NCI-H1092 (cell line): ENCODE measurements around the gene CPXM2.

Source experiments
- DNase-seq: peaks from one replicate; lab custom pipeline; 2025; lab: John Stamatoyannopoulos, UW

CPXM2 gene

DNA sequence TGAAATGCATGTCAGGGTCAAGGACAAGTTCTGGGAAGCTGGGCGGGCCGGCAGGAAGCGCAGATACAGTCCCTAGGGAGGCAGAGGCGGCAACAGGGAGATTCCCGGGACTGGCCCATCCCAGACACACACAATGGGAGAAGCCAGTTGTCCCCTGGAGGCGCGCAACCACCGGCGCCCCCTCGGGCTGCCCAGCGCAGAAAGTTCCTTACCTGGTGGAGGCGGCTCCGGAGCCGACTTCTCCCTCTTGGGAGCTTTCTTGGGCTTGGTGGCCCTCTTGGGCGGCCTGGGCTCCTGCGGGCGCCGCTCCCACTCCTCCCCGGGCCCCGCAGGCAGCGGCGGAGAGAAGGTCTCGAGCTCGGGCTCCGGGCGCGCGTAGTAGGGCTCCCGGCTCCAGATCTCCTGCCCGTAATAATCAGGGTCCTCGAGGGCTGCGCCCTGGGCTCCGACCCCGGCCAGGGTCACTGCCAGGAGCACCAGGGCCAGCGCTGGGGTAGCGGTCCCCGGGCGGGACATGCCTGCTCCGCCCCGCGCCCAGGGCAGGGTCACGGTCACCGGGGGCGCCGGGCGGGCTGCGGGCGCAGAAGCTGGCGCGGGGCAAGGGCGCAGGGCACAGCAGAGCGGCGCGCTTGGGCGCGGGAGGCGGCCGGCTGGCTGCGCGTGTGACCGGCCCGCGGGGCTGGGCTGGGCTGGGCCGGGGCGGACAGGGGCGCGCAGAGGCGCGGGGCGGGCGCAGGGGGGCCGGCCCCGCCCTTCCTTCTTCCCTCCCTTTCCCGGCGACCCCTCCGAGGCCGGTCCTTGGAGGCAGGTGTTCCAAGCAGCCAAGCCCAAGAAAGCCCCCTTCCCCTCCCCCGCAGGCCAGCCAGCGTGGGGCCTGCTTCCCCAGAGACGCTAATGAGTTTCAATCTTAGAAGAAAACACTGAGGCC is at the start of gene CPXM2:
Gene CPXM2 (minus strand): TSS at position 664 of the 928 bp plus-strand sequence. CDS start 148 bp downstream, at position 516.
- no peak for DNase-seq

DNA sequence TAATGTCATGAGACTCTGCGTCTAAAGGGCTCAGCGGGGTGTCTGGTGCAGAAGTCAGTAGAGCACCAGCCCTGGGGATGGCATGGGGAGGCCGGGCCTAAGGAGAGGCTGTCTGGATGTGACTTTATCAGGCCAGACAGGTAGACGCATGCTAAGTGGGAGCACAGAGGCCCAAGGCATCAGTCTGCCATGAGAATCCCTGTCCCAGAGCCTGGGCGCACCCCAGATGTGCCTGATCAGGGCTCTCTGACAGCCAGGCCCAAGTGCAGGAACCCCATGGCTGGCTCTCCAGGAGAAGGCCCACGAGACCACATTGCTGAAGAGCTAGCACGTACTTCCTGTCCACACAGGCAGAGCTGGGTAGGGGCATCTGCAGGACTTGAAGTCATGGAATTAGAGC is 48.0 kb upstream of the CPXM2 start:
- DNase-seq = no peak

DNA sequence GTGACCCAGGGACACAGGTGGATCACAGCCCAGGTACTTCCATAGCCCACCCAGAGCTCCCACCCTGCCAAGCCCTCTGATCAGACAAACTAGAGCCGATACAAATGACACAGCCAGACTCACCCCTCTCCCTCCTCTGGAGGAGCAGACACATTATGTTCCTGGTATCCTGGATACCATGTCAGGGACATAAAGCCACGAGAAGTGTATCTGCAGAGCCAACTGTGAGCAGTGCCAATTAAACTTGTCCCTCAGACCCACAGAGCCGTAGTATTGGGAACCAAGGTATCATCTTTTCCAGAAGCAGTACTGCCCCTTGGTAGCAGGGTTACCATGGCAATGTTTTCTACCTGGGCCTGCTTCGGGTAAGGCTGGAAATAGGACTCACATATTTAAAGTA is 47.3 kb upstream of the CPXM2 start:
- DNase-seq = peak; percentile 22

DNA sequence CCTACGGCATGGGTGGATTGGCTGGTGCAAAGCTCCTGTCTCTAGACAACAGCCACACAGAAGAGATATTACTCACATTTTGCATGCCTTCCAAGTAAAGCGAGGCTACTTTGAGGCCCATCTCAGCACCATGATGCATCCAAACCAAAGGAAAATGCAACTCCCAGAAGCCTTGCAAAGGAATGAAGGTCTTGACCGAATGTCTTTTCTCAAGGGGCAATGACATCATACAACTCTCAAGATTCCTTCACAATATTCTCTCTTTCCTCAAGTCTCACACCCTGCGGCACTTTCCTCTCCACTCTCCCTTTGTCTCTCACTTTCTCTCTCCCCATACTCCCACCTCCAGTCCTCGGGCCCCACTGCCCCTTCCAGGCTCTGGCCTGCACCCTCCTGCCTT is 44.8 kb upstream of the CPXM2 start:
- no peak for DNase-seq

DNA sequence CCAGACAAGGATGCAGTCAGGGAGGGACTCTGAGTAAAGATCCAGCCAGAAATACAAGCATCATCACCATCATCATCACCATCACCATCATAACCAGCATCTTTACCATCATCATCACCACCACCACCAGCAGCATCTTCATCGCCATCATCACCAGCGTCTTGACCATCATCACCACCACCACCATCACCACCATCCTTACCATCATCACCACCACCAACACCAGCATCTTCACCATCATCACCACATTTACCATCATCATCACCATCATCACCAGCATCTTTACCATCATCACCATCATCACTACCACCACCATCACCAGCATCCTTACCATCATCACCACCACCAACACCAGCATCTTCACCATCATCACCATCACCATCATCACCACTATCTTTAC is 44.1 kb upstream of the CPXM2 start:
- DNase-seq = no peak

DNA sequence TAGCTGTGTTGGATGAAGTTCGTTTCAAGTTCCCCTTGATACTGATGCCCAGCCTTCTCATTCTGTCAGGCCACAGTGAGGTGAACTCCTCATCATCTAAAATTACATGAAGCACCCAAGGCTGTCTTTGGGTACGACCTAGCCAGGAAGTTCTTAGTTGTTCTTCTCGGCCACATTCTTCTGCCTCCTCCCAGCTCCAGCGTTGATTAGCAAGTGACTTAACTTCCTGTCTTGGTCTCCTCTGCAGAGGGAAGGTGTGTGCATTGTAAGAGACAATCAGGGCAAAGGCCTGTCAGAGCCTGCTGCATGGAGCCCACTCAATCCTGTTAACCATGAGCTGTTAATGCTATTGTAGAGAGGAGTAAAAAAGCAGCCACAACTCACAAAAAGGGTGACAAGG is 43.2 kb upstream of the CPXM2 start:
- no peak for DNase-seq

DNA sequence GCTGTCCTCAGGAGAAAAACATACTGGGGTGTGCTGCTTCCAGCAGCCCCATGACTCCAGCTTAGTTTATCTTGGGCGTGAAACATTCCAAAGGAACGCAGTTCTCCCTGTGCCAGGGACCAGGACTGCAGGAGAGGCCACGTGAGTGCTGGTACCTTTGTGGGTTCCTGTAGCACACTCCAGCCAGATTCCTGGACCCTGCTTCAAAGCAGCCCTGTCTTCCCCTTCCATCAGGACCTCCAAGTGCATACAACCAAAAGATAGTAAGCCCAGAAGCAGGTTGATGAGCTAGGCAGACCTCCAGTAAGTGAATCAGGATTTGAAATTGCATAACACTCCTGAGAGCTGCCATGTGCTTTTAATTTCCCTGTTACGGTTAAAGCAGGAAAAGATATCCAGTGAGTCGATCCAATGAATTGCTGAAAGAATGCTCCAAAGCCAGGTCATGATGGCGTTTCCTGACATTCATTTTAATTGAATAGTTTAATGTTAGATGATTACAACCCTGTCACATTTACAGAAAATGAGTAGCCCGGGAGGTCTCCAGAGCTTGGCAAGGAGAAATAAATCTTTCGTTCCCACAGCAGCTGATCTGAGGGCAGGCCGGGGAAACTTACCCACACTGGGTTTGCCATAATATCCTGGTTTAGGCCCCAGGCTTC is 38.9 kb upstream of the CPXM2 start:
- DNase-seq = no peak

DNA sequence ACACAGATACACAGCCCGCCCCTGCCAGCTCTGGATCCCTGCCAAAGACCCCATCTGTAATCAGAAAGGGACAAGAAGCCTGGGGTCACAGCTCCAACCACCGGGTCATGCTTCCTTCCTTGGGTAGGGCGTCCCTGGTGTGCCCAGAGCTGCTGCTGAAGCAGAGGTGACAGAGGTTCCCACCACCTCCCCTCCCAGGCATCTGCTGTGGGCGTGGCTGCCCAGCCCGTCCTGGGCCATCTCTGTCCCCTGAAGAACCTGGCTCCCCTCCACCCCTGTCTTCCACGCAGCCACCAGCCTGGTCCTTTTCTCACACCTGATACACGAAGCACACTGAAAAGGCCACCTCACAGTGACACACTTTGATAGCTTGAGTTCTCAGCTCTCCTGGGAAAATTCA is 38.2 kb upstream of the CPXM2 start:
- no peak for DNase-seq

DNA sequence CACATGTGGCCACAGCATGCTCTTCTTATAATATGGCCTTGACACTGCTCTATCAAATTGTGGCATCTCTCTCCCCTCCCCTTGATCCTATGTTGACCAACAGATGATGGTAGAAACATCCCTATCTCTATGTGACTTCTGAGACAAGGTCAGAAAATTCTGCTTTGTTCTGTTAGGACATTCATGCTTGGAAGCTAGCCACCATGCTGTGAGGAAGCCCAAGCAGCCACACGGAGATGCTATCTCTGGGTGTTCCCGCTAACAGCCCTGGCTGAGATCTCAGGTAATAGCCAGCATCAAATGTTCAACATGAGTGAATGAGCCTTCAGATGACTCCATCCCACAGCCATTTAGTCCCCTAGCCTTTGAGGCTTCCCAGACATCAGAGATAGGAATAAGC is 36.8 kb upstream of the CPXM2 start:
- DNase-seq = no peak

DNA sequence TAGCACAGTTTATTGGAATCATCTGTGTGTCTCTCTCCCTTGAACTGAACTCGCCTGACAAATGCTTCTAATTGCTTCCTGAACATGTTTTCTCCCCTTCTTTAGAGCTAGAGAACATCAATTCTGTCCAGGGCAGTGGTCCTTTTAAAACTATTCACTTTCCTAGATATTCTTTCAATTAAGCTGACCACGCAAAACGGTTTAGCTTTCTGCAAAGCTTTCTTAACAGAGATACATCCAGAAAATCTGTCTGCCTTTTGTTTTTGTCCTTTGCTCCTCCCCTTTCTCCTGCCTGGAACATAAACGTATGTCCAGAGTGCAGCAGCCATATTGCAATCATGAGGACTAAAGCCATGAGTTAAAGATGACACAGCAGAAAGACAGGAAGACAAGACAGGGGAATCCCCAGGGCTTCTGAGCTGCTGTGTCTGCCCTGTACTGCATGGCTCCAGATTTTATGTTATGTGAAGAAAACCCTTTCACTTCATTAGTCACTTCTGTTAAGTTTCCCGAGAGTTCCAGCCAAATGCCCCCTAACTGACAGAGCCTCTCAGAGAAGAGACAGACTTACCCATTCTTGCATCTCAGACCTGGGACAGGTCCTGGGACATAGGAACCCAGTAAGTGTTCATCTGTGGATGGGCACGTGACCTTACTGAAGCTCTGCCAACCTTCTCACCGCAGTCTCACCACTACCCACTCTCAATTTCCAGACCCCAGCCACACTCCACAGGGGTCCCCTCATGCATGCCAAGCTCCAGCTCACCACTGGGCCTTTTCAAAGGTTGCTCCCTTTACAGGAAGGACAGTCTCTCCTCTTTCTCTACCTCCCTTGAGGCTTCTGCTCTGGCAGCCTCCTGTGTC is 35.0 kb upstream of the CPXM2 start:
- no peak for DNase-seq

DNA sequence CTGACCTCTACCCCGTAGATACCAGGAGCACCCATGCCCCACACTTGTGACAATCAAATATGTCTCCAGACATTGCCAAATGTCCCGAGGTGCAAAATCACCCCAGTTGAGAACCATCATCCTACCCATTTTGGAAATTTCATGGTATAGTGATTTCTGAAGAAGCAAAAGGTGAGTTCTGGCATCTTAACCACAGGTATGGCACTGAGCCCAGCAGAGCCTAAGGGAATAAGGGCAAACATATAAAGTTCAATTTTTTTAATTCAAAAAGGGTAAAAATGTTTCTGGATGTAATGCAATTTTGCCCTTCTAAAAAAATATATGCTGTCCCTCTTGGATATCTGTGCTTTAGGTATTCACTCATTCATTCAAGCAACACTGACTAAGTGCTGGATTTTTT is 30.5 kb upstream of the CPXM2 start:
- DNase-seq = no peak

DNA sequence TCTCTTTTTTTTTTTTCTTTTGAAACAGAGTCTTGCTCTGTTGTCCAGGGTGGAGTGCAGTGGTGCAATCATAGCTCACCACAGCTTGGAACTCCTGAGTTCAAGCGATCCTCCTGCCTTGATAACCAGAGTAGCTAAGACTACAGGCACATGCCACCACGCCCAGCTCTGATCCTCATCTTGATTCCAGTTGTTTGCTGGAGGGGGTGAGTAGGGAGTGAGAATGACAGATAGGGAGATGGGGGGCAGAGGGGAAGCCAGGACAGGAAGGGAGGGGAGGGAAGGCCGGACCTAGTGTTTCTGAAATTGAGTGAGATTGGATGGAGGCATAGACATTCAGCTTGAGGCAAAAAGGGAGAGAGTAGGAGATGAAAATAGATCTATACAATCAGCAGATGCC is 25.2 kb upstream of the CPXM2 start:
- DNase-seq = no peak

DNA sequence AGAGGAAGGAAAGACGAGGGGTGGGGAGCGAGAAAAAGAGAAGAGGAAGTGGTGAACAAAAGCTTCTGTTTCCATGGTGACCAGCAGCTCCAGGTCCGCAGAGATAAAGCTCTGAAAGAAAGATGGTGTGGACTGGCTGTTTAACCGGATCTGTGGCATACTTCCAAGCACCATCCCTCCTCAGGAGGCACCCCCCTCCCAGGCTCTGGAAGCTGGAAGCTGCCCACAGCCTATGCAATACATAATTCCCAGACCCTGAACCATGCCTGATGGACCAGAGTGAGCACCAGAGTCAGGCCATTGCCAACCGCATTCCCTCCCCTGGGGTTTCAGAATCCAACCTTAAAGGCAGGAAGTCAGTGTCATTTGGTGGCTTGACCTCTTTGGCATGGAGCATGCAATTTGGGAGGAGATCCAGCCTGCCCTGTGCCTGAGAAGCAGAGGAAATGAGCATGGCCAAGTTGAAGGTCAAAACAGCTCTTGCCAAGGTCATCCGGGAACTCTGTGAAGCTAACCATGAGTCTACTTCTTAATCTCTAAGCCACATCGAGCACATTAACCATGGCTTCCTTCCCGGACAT is 22.2 kb upstream of the CPXM2 start:
- no peak for DNase-seq

DNA sequence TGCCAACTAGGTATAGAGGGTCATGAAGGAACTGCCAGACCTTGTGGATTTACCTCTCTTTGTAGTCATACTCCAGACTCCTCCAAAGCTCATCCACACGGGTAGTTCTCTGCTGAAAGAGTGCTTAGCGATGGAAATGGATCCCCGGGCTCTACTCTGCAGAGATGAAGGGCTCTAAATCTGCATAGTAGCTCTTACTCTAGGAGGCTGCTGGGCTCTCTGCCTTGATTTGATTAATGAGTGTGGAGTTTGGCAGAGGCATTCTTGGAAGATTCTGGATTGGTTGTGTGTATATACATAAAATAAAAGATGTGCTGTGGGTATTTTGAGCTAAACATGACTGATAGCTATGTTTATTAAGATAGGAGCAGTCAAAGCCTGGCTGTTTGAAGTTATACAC is 21.3 kb upstream of the CPXM2 start:
- no peak for DNase-seq

DNA sequence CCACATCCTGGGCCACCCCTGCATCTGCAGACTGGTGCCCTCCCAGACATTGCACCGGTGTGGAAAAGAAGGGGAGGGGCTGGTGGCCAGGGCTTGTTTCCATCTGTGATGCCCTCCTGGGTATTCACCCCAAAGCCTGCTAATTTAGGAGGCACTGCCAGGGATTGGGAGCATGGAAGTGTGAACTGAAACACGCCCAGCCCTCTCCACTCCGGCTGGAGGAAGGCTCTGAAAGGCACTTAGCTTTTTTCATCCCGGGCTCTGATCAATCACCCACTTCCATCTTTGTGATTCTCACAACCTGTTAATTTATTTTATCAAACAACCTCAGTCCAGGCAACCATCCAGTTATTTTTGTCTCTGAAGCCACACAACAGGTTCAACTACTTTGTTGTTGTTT is 20.9 kb upstream of the CPXM2 start:
- no peak for DNase-seq

DNA sequence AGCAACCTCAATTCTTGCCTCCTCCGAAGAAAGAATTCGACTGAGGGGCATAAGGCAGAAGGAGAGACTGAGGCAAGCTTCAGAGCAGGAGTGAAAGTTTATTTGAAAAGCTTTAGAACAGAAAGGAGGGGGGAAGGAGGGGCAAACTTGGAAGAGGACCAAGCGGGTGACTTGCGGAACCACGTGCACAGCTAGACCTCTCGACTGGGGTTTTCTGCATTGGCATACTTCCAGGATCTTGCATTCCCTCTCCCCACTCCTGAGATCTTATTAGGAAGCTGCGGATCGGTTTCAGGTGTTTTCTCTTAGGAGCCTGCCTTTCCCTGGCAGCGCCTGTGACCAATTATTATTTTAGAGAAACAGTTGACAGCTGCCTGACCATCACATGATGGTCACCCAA is 20.3 kb upstream of the CPXM2 start:
- DNase-seq = peak; percentile 37

DNA sequence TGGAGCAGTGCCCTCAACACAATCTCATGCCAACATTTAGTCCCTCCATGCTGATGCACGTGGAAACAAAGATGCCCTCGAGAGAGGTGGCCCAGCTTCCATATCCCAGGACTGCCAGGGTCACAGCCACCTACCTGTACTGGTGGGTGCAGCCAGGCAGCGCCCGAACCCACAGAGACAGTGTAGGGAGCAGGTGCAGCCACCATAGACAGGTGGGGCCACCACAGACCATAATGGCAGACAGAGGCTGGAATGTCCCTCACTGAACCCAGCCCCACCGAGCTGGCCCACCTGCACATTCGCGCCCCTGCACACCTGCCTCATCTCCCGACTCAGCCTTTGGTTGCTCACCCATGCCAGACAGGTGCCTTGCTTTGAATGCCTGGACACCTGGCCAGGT is 18.3 kb upstream of the CPXM2 start:
- no peak for DNase-seq

DNA sequence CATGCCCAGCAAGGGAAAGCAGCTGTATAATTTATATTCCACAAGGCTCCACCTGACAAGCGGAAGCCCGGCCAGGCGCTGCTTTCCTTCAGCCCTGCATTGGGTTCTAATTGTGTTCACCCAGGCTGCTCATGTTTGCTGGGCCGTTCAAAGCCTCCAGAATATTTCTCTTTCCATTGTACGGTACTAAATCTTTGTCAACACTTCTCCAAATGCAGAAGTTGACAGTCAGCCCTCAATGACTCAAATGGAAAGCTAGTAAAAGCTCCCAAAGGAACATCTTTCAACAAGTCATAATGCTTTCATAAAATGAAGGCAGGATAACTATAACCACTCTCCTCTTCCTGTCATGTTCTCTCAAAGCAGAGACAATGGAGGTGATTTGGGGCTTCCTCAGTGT is 17.8 kb upstream of the CPXM2 start:
- no peak for DNase-seq

DNA sequence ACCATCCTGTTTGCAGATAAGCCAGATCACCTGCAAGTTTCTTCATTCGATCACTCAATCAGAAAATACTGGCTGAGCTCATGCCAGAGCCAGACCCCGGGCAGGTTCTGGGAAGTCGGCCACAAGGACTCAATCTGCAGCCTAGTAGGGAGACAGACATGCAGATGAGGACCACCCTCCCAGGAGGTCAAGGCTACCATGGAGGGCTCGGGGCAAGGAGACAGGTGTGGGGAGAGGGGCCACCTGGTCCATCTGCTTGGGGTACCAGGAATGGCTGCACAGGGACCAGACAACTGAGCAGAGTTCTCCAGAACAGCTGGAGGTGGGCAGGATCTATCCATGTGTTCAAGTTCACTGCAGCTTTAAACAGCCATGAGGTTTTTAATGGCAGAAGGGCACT is 16.8 kb upstream of the CPXM2 start:
- DNase-seq = no peak

DNA sequence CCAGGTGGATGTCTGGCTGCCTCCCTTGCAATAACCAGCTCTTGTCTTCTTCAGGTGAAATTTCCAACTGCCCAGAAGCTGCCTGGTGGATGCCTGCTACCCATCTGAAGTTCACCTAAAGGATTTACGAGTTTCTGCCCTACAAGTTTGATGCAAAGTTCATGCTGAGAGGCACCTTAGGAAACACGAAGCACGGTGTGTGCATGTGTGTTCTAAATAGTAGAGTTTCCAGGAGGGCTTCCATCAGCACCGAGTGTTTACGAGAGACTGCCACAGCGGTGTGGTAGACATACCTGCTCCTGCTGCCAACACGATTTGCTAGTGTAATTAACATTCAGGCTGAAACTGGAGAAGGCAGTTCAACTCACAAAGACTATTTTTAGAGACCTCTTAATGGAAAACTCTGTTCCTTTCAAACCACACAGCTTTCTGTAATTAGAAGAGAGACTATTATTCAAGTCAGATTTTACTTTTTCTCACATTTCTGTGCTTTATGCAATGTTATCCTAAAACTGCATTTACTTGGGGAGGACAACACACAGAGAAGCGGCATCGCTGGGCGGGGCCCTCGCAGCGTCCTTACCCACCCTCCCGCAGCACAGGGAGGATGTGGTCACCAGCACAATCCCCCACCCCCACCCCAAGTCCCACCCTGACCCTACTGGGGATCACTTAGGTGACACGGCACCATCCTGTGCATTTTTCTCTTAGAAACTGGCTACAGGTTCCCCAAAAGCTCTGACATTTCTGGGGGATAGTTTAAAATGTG is 15.5 kb upstream of the CPXM2 start:
- DNase-seq = no peak

DNA sequence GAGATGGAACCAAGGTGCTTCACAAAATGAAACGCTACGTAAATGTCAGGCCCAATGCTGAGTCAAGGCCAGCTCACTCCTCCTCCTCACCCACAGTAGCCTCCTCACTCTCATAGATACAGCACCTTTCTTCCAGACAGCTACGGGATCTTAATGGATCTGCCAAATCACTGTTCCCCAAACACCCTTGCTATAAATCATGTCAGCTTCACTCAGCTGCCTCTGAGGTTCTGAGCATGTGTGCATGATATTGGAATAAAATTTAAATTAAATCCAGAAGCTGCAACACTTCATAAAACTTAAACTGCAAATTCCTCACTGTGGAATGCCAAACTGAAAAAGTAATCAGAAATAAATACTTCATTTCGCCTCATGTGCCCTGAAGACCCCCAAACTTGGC is 14.7 kb upstream of the CPXM2 start:
- DNase-seq = no peak
